ENCODE data around the gene DRICH1.
"Not testable (repeated sequence)": the region's sequence is repeated elsewhere in the genome, so short reads cannot be mapped to it uniquely, and the experiment has no call there.

Gene DRICH1

GRCh38 chr22:23595904-23596303, 36.2 kb downstream of the DRICH1 start:
- DNase-seq: not testable (repeated sequence)

- DNase-seq: no peak
These were observed 40.3 kb downstream of the DRICH1 start for GRCh38 chr22:23591846-23592245.

GRCh38 chr22:23591201-23591791, 40.8 kb downstream of the DRICH1 start:
- DNase-seq: peak; percentile 69 to 71

GRCh38 chr22:23583836-23584235, 48.3 kb downstream of the DRICH1 start:
- DNase-seq: no peak

- DNase-seq: no peak
These were observed 49.0 kb downstream of the DRICH1 start for GRCh38 chr22:23583153-23583552.

GRCh38 chr22:23581260-23581650, 50.9 kb downstream of the DRICH1 start:
- DNase-seq: no peak

- DNase-seq: no peak
These were observed 51.4 kb downstream of the DRICH1 start for GRCh38 chr22:23580576-23581259.

GRCh38 chr22:23579870-23580575, 52.1 kb downstream of the DRICH1 start, which contains the start of gene IGLL1:
IGLL1 (minus strand) TSS chr22:23580290; CDS start chr22:23580190, 100 bp downstream.
- DNase-seq: no peak

- no peak for DNase-seq
These were observed 52.8 kb downstream of the DRICH1 start for GRCh38 chr22:23579280-23579679.

- DNase-seq: no peak
These were observed 53.8 kb downstream of the DRICH1 start for GRCh38 chr22:23578306-23578705.

GRCh38 chr22:23576681-23577080, 55.4 kb downstream of the DRICH1 start:
- no peak for DNase-seq

- no peak for DNase-seq
These were observed 56.5 kb downstream of the DRICH1 start for GRCh38 chr22:23575601-23576000.

- DNase-seq: no peak
These were observed 57.2 kb downstream of the DRICH1 start for GRCh38 chr22:23574877-23575276.

GRCh38 chr22:23574371-23574811, 57.7 kb downstream of the DRICH1 start:
- DNase-seq: no peak

GRCh38 chr22:23573701-23574235, 58.4 kb downstream of the DRICH1 start:
- DNase-seq: not testable (repeated sequence)

GRCh38 chr22:23573106-23573505, 59.0 kb downstream of the DRICH1 start:
- not testable (repeated sequence) for DNase-seq

- DNase-seq: no peak
These were observed 60.6 kb downstream of the DRICH1 start for GRCh38 chr22:23571486-23571885.

GRCh38 chr22:23570681-23571080, 61.4 kb downstream of the DRICH1 start:
- no peak for DNase-seq

- no peak for DNase-seq
These were observed 62.4 kb downstream of the DRICH1 start for GRCh38 chr22:23569716-23570115.

- DNase-seq: no peak
These were observed 62.8 kb downstream of the DRICH1 start for GRCh38 chr22:23569291-23569690.

GRCh38 chr22:23566705-23567475, 65.2 kb downstream of the DRICH1 start:
- DNase-seq: no peak

GRCh38 chr22:23565915-23566704, 66.0 kb downstream of the DRICH1 start:
- DNase-seq: peak in 1 of 2 experiments; percentile 25
